ENCODE measurements around the gene GALNT10.

DNA sequence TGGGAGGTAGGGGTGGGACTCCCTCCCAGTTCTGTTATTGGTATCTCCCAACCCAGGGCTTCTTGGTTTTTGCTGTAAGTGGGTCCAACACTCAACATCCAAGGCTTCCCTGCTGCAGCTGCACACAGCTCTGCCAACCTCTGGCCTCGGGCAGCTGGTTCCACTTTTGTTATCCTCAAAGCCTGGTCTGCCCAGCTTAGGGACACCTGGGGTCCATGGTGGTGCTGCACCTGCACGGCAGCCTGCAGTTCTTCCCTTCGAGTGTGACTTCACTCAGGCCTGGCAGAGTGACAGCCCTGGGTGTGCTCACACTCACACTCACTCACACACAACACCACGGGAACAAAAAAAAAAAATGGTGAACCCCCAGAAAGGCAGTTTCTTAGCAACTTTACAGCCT lies 239.9 kb downstream of the GALNT10 start:
- no peak for TF ChIP-seq NFRKB (IDR thresholded peaks at IDR 0.05)
- TF ChIP-seq ZNF384 (IDR thresholded peaks at IDR 0.05) = no peak
- TF ChIP-seq FOXK2 (IDR thresholded peaks at IDR 0.05) = no peak
- TF ChIP-seq FOXA1 (IDR thresholded peaks at IDR 0.05) = no peak
- no peak for TF ChIP-seq SP1 (IDR thresholded peaks at IDR 0.05)
